Stomach (tissue), 4 donors: ENCODE results near the gene USP9X.
"Not testable (repeated sequence)": the region's sequence is repeated elsewhere in the genome, so short reads cannot be mapped to it uniquely, and the experiment has no call there.

Source experiments
- POLR2AphosphoS5 ChIP-seq, 3 donors: sonication (generic); formaldehyde crosslinking; IDR thresholded peaks; one replicate each; pipeline ENCODE4 v1.6.1; 2016; ENCODE audit warnings: antibody characterized with exemption in 3 of 3
- TF ChIP-seq, protein P1 (sequence below), 7 experiments: fragments of 450-650 bp in 4 of 7; fragments of 200-600 bp in 3 of 7; sonication (generic) in 3 of 7; IDR thresholded peaks; one replicate each; pipeline ENCODE4 v1.5.1; 2016 to 2019; ENCODE audit warnings: antibody characterized with exemption in 7 of 7, control low read depth in 2 of 7, mild to moderate bottlenecking in 1 of 7

DNA sequence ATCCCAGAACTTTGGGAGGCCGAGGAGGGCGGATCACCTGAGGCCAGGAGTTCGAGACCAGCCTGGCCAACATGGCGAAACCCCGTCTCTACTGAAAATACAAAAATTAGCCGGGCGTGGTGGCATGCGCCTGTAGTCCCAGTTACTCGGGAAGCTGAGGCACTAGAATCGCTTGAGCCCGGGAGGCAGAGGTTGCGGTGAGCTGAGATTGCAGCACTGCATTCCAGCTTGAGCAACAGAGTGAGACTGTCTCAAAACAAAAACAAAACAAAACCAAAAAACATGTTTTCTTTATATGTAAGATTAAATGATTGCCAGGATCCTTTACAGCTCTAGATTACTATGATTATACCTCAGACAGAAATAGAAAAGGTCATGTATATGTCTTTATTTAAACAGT, 66.5 kb downstream of the USP9X start:
- TF ChIP-seq, protein P1, sequence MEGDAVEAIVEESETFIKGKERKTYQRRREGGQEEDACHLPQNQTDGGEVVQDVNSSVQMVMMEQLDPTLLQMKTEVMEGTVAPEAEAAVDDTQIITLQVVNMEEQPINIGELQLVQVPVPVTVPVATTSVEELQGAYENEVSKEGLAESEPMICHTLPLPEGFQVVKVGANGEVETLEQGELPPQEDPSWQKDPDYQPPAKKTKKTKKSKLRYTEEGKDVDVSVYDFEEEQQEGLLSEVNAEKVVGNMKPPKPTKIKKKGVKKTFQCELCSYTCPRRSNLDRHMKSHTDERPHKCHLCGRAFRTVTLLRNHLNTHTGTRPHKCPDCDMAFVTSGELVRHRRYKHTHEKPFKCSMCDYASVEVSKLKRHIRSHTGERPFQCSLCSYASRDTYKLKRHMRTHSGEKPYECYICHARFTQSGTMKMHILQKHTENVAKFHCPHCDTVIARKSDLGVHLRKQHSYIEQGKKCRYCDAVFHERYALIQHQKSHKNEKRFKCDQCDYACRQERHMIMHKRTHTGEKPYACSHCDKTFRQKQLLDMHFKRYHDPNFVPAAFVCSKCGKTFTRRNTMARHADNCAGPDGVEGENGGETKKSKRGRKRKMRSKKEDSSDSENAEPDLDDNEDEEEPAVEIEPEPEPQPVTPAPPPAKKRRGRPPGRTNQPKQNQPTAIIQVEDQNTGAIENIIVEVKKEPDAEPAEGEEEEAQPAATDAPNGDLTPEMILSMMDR (IDR thresholded peaks at IDR 0.05), result not testable (repeated sequence)
- TF ChIP-seq POLR2AphosphoS5 (IDR thresholded peaks at IDR 0.05), result not testable (repeated sequence)
